ENCODE measurements around the gene ACSS2. TPM values are rescaled to one million over a fixed set of nuclear protein-coding genes. Genes with fewer than 3 reads are reported as not detected.

Gene ACSS2
- total and polyA plus RNA-seq, 2 donors (not counting 1 experiment from before 2014, with no cell fraction given) = 59.4 to 129 TPM

DNA sequence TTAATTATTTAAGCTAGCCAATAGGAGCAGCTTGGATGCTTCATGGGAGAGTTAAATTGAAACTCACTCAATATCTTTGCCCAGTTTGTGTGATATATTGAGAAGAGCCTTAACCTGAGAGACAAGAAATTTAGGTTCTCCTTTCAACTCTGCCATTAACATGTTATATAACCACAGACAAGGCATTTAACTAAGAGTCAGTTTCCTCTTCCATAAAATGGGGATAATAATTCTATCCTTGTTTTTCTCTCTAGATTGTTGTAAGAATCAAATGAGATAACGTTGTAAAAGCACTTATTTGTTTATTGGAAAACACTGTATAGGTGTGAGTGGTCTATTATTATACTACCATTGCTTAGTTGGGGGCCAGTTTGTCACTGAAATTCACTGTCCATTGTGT is 7.8 kb downstream of the ACSS2 start:
- DNase-seq (ENCODE audit: low read depth in 2 of 2) = no peak
- Histone ChIP-seq H2AFZ (ENCODE audit: low read length) (no peak overlapping the region), H3K9me3 (ENCODE audit: control insufficient read depth, insufficient read depth, low read depth, low read length) (no peaks in the 10 kb centered on the region), H3K4me1 (ENCODE audit: control insufficient read depth, extremely low read depth, insufficient read depth, low read length) (no peaks in the 10 kb centered on the region), H3K4me2 (ENCODE audit: extremely low read depth, insufficient read depth, low read length) (no peak overlapping the region), H3K36me3 (ENCODE audit: control insufficient read depth, insufficient read depth, low read length) (peaks cover 3% of the 10 kb centered on the region), H3K4me3 (replicated peaks in 1 of 4; ENCODE audit: control extremely low read depth in 1 of 4, insufficient read depth in 1 of 4, low read depth in 3 of 4, low read length in 4 of 4) (no peak overlapping the region), H3K27ac (ENCODE audit: insufficient read depth, low read length) (no peak overlapping the region), H3K27me3 (ENCODE audit: control insufficient read depth, insufficient read depth, low read length) (no peaks in the 10 kb centered on the region), H3K9ac (ENCODE audit: insufficient read depth, low read length) (no peak overlapping the region), H3K79me2 (ENCODE audit: control insufficient read depth, insufficient read depth, low read length) (no peaks in the 10 kb centered on the region), H4K20me1 (ENCODE audit: control insufficient read depth, extremely low read depth, insufficient read depth, low read length) (no peaks in the 10 kb centered on the region)
- TF ChIP-seq, protein P1, sequence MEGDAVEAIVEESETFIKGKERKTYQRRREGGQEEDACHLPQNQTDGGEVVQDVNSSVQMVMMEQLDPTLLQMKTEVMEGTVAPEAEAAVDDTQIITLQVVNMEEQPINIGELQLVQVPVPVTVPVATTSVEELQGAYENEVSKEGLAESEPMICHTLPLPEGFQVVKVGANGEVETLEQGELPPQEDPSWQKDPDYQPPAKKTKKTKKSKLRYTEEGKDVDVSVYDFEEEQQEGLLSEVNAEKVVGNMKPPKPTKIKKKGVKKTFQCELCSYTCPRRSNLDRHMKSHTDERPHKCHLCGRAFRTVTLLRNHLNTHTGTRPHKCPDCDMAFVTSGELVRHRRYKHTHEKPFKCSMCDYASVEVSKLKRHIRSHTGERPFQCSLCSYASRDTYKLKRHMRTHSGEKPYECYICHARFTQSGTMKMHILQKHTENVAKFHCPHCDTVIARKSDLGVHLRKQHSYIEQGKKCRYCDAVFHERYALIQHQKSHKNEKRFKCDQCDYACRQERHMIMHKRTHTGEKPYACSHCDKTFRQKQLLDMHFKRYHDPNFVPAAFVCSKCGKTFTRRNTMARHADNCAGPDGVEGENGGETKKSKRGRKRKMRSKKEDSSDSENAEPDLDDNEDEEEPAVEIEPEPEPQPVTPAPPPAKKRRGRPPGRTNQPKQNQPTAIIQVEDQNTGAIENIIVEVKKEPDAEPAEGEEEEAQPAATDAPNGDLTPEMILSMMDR (conservative IDR thresholded peaks at IDR 0.05 in 1 of 2, IDR thresholded peaks at IDR 0.05 in 1 of 2; ENCODE audit: low read depth in 1 of 2, low read length in 2 of 2) = no peak
- TF ChIP-seq EZH2 (IDR thresholded peaks at IDR 0.05; ENCODE audit: low read length, missing control alignments) = no peak

DNA sequence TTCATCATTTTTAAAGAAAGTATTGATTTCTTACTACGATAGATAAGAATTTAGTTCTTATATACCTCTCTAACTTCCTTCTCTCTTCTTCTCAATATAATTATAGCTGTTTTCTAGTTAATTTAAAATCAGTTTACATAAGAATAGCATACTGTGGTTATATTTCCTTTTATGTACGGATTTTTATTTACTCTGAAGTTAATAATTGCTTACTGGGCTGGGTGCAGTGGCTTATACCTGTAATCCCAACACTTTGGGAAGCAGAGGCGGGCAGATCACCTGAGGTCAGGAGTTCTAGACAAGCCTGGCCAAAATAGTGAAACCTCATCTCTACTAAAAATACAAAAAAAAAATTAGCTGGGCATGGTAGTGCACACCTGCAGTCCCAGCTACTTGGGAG is 9.7 kb downstream of the ACSS2 start:
- no peaks in the 10 kb centered on the region for H3K79me2 ChIP-seq (ENCODE audit: control insufficient read depth, insufficient read depth, low read length)
- H3K36me3 ChIP-seq (ENCODE audit: control insufficient read depth, insufficient read depth, low read length) = peaks cover 3% of the 10 kb centered on the region
- H3K4me2 ChIP-seq (ENCODE audit: extremely low read depth, insufficient read depth, low read length) = no peak overlapping the region
- no peak overlapping the region for H2AFZ ChIP-seq (ENCODE audit: low read length)
- no peak for DNase-seq (ENCODE audit: low read depth in 2 of 2)
- H3K27me3 ChIP-seq (ENCODE audit: control insufficient read depth, insufficient read depth, low read length) = no peaks in the 10 kb centered on the region
- H3K4me1 ChIP-seq (ENCODE audit: control insufficient read depth, extremely low read depth, insufficient read depth, low read length) = no peaks in the 10 kb centered on the region
- no peaks in the 10 kb centered on the region for H4K20me1 ChIP-seq (ENCODE audit: control insufficient read depth, extremely low read depth, insufficient read depth, low read length)
- H3K4me3 ChIP-seq (replicated peaks in 1 of 4; ENCODE audit: control extremely low read depth in 1 of 4, insufficient read depth in 1 of 4, low read depth in 3 of 4, low read length in 4 of 4) = no peak overlapping the region
- no peak overlapping the region for H3K27ac ChIP-seq (ENCODE audit: insufficient read depth, low read length)
- H3K9ac ChIP-seq (ENCODE audit: insufficient read depth, low read length) = no peak overlapping the region
- H3K9me3 ChIP-seq (ENCODE audit: control insufficient read depth, insufficient read depth, low read depth, low read length) = no peaks in the 10 kb centered on the region
- TF ChIP-seq, protein P1 (conservative IDR thresholded peaks at IDR 0.05 in 1 of 2, IDR thresholded peaks at IDR 0.05 in 1 of 2; ENCODE audit: low read depth in 1 of 2, low read length in 2 of 2) = no peak
- TF ChIP-seq EZH2 (IDR thresholded peaks at IDR 0.05; ENCODE audit: low read length, missing control alignments) = no peak

DNA sequence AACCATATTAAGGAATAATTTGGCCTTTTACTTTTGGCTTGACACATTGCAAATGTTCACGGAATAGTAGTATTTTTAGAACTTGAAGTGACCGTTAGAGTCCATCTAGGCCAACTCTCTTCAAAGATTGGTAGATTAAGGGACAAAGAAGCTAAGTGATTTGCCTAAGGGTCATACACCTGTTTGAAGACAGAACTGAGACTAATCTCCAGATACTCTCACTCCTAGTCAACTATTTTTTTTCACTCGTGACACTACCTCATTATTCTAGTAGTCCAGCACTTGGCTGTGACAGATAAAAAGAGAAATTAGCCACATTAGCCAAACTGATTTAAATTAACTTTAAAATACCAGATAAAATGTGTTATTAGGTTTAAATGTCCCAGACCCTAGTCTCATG is 10.6 kb downstream of the ACSS2 start:
- no peak for DNase-seq (ENCODE audit: low read depth in 2 of 2)
- Histone ChIP-seq H4K20me1 (ENCODE audit: control insufficient read depth, extremely low read depth, insufficient read depth, low read length) (no peaks in the 10 kb centered on the region), H3K79me2 (ENCODE audit: control insufficient read depth, insufficient read depth, low read length) (no peaks in the 10 kb centered on the region), H3K27ac (ENCODE audit: insufficient read depth, low read length) (no peak overlapping the region), H2AFZ (ENCODE audit: low read length) (no peak overlapping the region), H3K9ac (ENCODE audit: insufficient read depth, low read length) (no peak overlapping the region), H3K36me3 (ENCODE audit: control insufficient read depth, insufficient read depth, low read length) (peaks cover 3% of the 10 kb centered on the region), H3K4me1 (ENCODE audit: control insufficient read depth, extremely low read depth, insufficient read depth, low read length) (no peaks in the 10 kb centered on the region), H3K27me3 (ENCODE audit: control insufficient read depth, insufficient read depth, low read length) (no peaks in the 10 kb centered on the region), H3K4me2 (ENCODE audit: extremely low read depth, insufficient read depth, low read length) (no peak overlapping the region), H3K9me3 (ENCODE audit: control insufficient read depth, insufficient read depth, low read depth, low read length) (no peaks in the 10 kb centered on the region), H3K4me3 (replicated peaks in 1 of 4; ENCODE audit: control extremely low read depth in 1 of 4, insufficient read depth in 1 of 4, low read depth in 3 of 4, low read length in 4 of 4) (no peak overlapping the region)
- TF ChIP-seq EZH2 (IDR thresholded peaks at IDR 0.05; ENCODE audit: low read length, missing control alignments) = no peak
- TF ChIP-seq, protein P1 (conservative IDR thresholded peaks at IDR 0.05 in 1 of 2, IDR thresholded peaks at IDR 0.05 in 1 of 2; ENCODE audit: low read depth in 1 of 2, low read length in 2 of 2) = no peak

Measured in fibroblast of lung (primary cell).